Muscle of leg (tissue), 11 donors: ENCODE data around the gene MTSS2. TPM values are rescaled to one million over a fixed set of nuclear protein-coding genes. Genes with fewer than 3 reads are reported as not detected.

ENCODE experiments used
- DNase-seq: peaks from one replicate; pipeline ENCODE4 v3.0.0; 2013
- H3K27ac ChIP-seq: one replicate; pipeline ENCODE4 v1.5.1; 2013; ENCODE audit warnings: mild to moderate bottlenecking, low read length, control low read depth
- H3K27me3 ChIP-seq: one replicate; pipeline ENCODE4 v1.6.1; 2013; ENCODE audit warnings: low read length; ENCODE audit not compliant: control insufficient read depth, insufficient read depth
- H3K36me3 ChIP-seq: one replicate; pipeline ENCODE4 v1.6.1; 2013; ENCODE audit warnings: low read length; ENCODE audit not compliant: control insufficient read depth, insufficient read depth
- H3K4me1 ChIP-seq: one replicate; pipeline ENCODE4 v1.6.1; 2013; ENCODE audit warnings: low read length; ENCODE audit not compliant: control insufficient read depth, insufficient read depth
- H3K4me3 ChIP-seq: one replicate; pipeline ENCODE4 v1.5.1; 2013; ENCODE audit warnings: low read length, control low read depth
- H3K9me3 ChIP-seq: replicated peaks from 2 replicates; pipeline ENCODE4 v1.6.1; 2013; ENCODE audit warnings: low read depth, low read length; ENCODE audit not compliant: control insufficient read depth
- WGBS: methylation state at CpG from one replicate; pipeline ENCODE4 v1.1.5; 2013; ENCODE audit warnings: missing lambda C conversion rate; ENCODE audit not compliant: insufficient coverage; 5-methylcytosine and 5-hydroxymethylcytosine counted together
- polyA plus RNA-seq, 8 donors: library from polyadenylated mRNA; unstranded; fragments of 120-200 nt; gene quantifications; one replicate each; pipeline versions ENCODE4 v1.2.1 to v1.2.3, GENCODE V29; 2013; ENCODE audit warnings: inconsistent platforms in 1 of 8, low replicate concordance in 1 of 8; ENCODE audit not compliant: insufficient read length in 8 of 8, insufficient read depth in 1 of 8
- total RNA-seq: library from RNA; stranded (reverse); fragments of 120-200 nt; gene quantifications from one replicate; pipeline ENCODE4 v1.2.4, GENCODE V29; 2013

MTSS2 gene
- total and polyA plus RNA-seq, 9 donors, result 28.9 to 150 (median 125) TPM

DNA sequence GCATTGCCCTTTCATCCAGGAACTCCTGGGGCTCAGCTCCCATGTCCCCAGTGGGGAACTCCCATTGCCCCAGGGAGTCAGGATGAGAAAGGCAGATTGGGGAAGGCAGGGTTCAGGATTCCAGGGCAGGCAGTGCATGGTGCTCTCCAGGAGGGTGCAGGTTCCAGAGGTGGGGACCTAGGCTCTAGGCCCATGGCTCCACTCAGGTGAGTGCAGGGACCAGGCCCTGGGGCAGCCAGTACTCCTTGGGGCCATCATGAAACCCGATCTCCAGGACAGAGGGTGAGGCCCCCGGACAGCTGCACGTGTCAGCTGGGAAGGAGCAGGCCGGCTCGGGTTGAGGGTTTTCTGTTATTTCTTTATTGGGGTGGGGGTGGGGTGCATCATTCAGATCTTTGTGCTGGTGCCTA is 1.3 kb upstream of the MTSS2 start:
- H3K4me1 ChIP-seq, result peaks cover 91% of the 10 kb centered on the region
- no peaks in the 10 kb centered on the region for H3K9me3 ChIP-seq
- DNase-seq, result peak; percentile 80
- peak overlapping the region; percentile 98 for H3K27ac ChIP-seq
- peaks cover 18% of the 10 kb centered on the region for H3K36me3 ChIP-seq
- no peaks in the 10 kb centered on the region for H3K27me3 ChIP-seq
- H3K4me3 ChIP-seq, result no peak overlapping the region
- 60% methylated on average over 1 of the region's 5 CpGs for WGBS

DNA sequence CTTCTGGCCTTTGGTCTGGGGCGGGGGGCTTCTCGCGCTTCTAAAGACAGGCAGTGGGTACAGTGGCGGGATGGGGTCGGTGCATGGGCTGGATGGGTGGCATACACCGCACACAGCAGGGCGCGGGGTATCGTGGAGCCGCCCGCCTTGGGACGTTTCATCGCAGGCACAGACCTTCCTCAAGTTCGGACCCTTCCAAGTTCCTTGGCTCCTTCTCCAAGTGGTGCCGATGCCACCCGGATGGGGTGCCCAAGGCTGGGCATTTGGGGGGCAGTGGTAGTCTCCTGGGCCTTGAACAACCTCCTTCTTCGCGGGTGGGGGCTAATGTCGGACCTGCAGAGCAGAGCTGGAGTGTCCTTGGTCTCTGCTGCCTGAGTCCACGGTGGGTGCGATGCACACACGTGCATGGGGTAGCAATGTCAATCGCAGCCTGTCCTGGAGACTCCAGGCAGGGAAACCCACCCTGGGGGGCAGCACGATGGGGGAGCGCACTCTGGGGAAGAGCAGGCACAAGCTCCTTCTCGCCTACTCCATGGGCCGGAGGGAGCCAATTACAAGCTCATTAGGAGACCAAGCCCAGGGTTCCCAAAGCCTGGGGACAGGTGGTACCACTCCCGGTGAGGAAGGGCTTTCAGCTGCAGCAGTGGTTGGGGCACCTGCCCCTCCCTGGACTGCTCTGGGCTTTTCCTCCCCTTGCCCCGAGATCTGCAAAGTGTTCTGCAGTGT is 686 bp upstream of the MTSS2 start:
- Histone ChIP-seq H3K4me3 (peak overlapping the region; percentile 46), H3K4me1 (peaks cover 91% of the 10 kb centered on the region), H3K36me3 (peaks cover 24% of the 10 kb centered on the region), H3K27me3 (no peaks in the 10 kb centered on the region), H3K27ac (peak overlapping the region; percentile 98), H3K9me3 (no peaks in the 10 kb centered on the region)
- DNase-seq, result no peak
- WGBS, result 29% methylated on average over 18 of the region's 29 CpGs

GRCh38 chr16:70685061-70685937 is 554 bp downstream of the MTSS2 start:
- no peak for DNase-seq
- H3K27me3 ChIP-seq, result no peaks in the 10 kb centered on the region
- peaks cover 91% of the 10 kb centered on the region for H3K4me1 ChIP-seq
- under 1% methylated on average over 77 of the region's 90 CpGs for WGBS
- H3K36me3 ChIP-seq, result peaks cover 35% of the 10 kb centered on the region
- peak overlapping the region; percentile 91 for H3K4me3 ChIP-seq
- H3K27ac ChIP-seq, result peak overlapping the region; percentile 72
- H3K9me3 ChIP-seq, result no peaks in the 10 kb centered on the region

DNA sequence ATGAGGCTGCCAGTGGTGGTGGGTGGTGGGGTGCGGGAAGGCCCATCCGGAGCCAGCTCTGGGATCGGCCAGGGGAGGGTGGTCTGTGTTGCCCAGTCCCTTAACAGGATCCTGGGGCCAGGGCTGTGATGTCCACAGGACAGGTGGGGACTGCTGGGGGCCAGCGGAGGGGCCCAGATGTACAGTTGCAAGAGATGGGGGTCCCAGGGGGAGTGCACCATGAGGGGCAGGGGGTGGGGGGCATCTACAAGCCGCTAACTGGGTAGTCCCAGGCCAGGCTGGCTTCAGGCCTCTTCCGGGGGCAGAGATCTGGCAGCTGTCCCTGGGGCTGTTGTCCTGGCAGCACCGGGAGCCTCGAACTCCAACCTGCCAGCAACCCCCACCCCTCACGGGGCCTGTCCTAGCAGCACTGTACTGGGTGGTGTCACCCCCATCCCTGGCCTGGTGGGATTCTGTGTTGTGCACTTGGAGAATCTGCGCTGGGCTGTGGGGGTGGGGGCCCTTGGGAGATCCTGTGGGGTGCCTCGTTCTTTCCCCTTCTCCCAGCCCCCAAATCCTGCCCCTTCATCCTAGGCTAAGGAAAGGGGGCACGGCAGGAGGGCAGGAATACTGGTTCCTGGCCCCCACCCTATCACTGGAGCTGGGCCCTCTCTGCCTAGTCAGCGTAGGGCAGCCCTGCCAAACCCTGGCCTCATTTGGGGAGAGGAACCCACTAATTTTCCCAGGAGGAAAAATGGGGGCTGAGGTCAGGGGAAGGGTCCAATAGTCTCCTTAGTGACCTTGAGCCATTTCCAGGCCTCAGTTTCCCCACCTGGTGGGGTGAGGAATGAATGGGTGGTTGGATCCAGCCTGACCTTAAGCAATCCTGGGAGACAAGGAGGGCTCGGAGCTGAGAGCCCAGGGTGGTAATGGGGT is 1.4 kb downstream of the MTSS2 start:
- 36% methylated on average over 5 of the region's 14 CpGs for WGBS
- no peak for DNase-seq
- Histone ChIP-seq H3K4me1 (peaks cover 85% of the 10 kb centered on the region), H3K9me3 (no peaks in the 10 kb centered on the region), H3K4me3 (peak overlapping the region; percentile 91), H3K27me3 (no peaks in the 10 kb centered on the region), H3K27ac (peak overlapping the region; percentile 72), H3K36me3 (peaks cover 40% of the 10 kb centered on the region)

GRCh38 chr16:70683146-70683944 is 2.5 kb downstream of the MTSS2 start:
- no peak for DNase-seq

GRCh38 chr16:70682239-70683145 is 3.4 kb downstream of the MTSS2 start:
- peaks cover 66% of the 10 kb centered on the region for H3K4me1 ChIP-seq
- H3K27me3 ChIP-seq, result no peaks in the 10 kb centered on the region
- no peaks in the 10 kb centered on the region for H3K9me3 ChIP-seq
- peak overlapping the region; percentile 29 for H3K27ac ChIP-seq
- 72% methylated on average over 6 of the region's 14 CpGs for WGBS
- H3K4me3 ChIP-seq, result peak overlapping the region; percentile 1
- peaks cover 59% of the 10 kb centered on the region for H3K36me3 ChIP-seq
- DNase-seq, result no peak

More at GRCh38 chr16:70683146-70683944, 2.5 kb downstream of the MTSS2 start:
- Histone ChIP-seq H3K27me3 (no peaks in the 10 kb centered on the region), H3K4me3 (peak overlapping the region; percentile 91), H3K27ac (peak overlapping the region; percentile 29), H3K9me3 (no peaks in the 10 kb centered on the region), H3K4me1 (peaks cover 74% of the 10 kb centered on the region), H3K36me3 (peaks cover 51% of the 10 kb centered on the region)
- WGBS, result 74% methylated on average over 11 of the region's 13 CpGs

- Histone ChIP-seq H3K27ac (peak overlapping the region; percentile 20), H3K4me1 (peaks cover 57% of the 10 kb centered on the region), H3K36me3 (peaks cover 67% of the 10 kb centered on the region), H3K27me3 (no peaks in the 10 kb centered on the region), H3K9me3 (no peaks in the 10 kb centered on the region), H3K4me3 (no peak overlapping the region)
- no peak for DNase-seq
- 66% methylated on average over 4 of the region's 13 CpGs for WGBS
These were observed 4.2 kb downstream of the MTSS2 start for GRCh38 chr16:70681382-70682238.
